ENCODE results near the gene PPP1R3G. TPM values are rescaled to one million over a fixed set of nuclear protein-coding genes. Genes with fewer than 3 reads are reported as not detected.

The PPP1R3G gene
- total and polyA plus RNA-seq, 2 of the 13 experiments (the other 11 are each of a cell fraction or from before 2014, with no cell fraction given): 1.2 to 1.3 TPM

- TF ChIP-seq FOXA3 (CRISPR knock-in tag; IDR thresholded peaks at IDR 0.05) (peak; percentile 43), ZXDC (CRISPR knock-in tag; IDR thresholded peaks at IDR 0.05) (no peak), ZNF772 (CRISPR knock-in tag; IDR thresholded peaks at IDR 0.05) (no peak), ZNF883 (CRISPR knock-in tag; IDR thresholded peaks at IDR 0.05; ENCODE audit: not compliant biosample characterization) (no peak), BRCA1 (CRISPR knock-in tag; IDR thresholded peaks at IDR 0.05) (no peak), KLF12 (CRISPR knock-in tag; IDR thresholded peaks at IDR 0.05; ENCODE audit: borderline replicate concordance) (no peak), ZNF782 (CRISPR knock-in tag; IDR thresholded peaks at IDR 0.05; ENCODE audit: borderline replicate concordance) (no peak), GATAD2A (CRISPR knock-in tag; IDR thresholded peaks at IDR 0.05) (0 out of 2 replicates have a peak, but pooled peaks have one; percentile 23), FOSL1 (CRISPR knock-in tag; IDR thresholded peaks at IDR 0.05; ENCODE audit: borderline replicate concordance) (no peak), ZSCAN21 (CRISPR knock-in tag; IDR thresholded peaks at IDR 0.05; ENCODE audit: borderline replicate concordance) (no peak), PAX8 (CRISPR knock-in tag; IDR thresholded peaks at IDR 0.05; ENCODE audit: borderline replicate concordance) (no peak), ZNF788 (CRISPR knock-in tag; IDR thresholded peaks at IDR 0.05; ENCODE audit: borderline replicate concordance) (no peak), DNMT1 (CRISPR knock-in tag; IDR thresholded peaks at IDR 0.05) (no peak)
- TF ChIP-seq, protein P1, sequence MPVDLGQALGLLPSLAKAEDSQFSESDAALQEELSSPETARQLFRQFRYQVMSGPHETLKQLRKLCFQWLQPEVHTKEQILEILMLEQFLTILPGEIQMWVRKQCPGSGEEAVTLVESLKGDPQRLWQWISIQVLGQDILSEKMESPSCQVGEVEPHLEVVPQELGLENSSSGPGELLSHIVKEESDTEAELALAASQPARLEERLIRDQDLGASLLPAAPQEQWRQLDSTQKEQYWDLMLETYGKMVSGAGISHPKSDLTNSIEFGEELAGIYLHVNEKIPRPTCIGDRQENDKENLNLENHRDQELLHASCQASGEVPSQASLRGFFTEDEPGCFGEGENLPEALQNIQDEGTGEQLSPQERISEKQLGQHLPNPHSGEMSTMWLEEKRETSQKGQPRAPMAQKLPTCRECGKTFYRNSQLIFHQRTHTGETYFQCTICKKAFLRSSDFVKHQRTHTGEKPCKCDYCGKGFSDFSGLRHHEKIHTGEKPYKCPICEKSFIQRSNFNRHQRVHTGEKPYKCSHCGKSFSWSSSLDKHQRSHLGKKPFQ (CRISPR knock-in tag; IDR thresholded peaks at IDR 0.05; ENCODE audit: insufficient replicate concordance): no peak
- TF ChIP-seq, protein P2, sequence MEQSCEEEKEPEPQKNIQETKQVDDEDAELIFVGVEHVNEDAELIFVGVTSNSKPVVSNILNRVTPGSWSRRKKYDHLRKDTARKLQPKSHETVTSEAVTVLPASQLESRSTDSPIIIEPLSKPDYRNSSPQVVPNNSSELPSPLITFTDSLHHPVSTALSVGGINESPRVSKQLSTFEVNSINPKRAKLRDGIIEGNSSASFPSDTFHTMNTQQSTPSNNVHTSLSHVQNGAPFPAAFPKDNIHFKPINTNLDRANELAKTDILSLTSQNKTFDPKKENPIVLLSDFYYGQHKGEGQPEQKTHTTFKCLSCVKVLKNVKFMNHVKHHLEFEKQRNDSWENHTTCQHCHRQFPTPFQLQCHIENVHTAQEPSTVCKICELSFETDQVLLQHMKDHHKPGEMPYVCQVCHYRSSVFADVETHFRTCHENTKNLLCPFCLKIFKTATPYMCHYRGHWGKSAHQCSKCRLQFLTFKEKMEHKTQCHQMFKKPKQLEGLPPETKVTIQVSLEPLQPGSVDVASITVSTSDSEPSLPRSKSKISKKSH (CRISPR knock-in tag; IDR thresholded peaks at IDR 0.05; ENCODE audit: borderline replicate concordance): no peak
- TF ChIP-seq, protein P3, sequence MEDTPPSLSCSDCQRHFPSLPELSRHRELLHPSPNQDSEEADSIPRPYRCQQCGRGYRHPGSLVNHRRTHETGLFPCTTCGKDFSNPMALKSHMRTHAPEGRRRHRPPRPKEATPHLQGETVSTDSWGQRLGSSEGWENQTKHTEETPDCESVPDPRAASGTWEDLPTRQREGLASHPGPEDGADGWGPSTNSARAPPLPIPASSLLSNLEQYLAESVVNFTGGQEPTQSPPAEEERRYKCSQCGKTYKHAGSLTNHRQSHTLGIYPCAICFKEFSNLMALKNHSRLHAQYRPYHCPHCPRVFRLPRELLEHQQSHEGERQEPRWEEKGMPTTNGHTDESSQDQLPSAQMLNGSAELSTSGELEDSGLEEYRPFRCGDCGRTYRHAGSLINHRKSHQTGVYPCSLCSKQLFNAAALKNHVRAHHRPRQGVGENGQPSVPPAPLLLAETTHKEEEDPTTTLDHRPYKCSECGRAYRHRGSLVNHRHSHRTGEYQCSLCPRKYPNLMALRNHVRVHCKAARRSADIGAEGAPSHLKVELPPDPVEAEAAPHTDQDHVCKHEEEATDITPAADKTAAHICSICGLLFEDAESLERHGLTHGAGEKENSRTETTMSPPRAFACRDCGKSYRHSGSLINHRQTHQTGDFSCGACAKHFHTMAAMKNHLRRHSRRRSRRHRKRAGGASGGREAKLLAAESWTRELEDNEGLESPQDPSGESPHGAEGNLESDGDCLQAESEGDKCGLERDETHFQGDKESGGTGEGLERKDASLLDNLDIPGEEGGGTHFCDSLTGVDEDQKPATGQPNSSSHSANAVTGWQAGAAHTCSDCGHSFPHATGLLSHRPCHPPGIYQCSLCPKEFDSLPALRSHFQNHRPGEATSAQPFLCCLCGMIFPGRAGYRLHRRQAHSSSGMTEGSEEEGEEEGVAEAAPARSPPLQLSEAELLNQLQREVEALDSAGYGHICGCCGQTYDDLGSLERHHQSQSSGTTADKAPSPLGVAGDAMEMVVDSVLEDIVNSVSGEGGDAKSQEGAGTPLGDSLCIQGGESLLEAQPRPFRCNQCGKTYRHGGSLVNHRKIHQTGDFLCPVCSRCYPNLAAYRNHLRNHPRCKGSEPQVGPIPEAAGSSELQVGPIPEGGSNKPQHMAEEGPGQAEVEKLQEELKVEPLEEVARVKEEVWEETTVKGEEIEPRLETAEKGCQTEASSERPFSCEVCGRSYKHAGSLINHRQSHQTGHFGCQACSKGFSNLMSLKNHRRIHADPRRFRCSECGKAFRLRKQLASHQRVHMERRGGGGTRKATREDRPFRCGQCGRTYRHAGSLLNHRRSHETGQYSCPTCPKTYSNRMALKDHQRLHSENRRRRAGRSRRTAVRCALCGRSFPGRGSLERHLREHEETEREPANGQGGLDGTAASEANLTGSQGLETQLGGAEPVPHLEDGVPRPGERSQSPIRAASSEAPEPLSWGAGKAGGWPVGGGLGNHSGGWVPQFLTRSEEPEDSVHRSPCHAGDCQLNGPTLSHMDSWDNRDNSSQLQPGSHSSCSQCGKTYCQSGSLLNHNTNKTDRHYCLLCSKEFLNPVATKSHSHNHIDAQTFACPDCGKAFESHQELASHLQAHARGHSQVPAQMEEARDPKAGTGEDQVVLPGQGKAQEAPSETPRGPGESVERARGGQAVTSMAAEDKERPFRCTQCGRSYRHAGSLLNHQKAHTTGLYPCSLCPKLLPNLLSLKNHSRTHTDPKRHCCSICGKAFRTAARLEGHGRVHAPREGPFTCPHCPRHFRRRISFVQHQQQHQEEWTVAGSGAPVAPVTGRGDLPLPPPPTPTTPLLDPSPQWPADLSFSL (CRISPR knock-in tag; IDR thresholded peaks at IDR 0.05): no peak
- TF ChIP-seq, protein P4, sequence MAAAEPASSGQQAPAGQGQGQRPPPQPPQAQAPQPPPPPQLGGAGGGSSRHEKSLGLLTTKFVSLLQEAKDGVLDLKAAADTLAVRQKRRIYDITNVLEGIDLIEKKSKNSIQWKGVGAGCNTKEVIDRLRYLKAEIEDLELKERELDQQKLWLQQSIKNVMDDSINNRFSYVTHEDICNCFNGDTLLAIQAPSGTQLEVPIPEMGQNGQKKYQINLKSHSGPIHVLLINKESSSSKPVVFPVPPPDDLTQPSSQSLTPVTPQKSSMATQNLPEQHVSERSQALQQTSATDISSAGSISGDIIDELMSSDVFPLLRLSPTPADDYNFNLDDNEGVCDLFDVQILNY (CRISPR knock-in tag; conservative IDR thresholded peaks at IDR 0.05): no peak
Measured at GRCh38 chr6:5073992-5074391, 11.1 kb upstream of the PPP1R3G start (continued).
